HG03095 (cell line): ENCODE measurements around the gene RIN3.

Source experiments
- ATAC-seq: cut with Tn5 transposase; IDR thresholded peaks from one replicate; pipeline ENCODE4 v1.9.1; 2021; ENCODE audit warnings: moderate library complexity; ENCODE audit not compliant: unreplicated experiment

RIN3 gene

DNA sequence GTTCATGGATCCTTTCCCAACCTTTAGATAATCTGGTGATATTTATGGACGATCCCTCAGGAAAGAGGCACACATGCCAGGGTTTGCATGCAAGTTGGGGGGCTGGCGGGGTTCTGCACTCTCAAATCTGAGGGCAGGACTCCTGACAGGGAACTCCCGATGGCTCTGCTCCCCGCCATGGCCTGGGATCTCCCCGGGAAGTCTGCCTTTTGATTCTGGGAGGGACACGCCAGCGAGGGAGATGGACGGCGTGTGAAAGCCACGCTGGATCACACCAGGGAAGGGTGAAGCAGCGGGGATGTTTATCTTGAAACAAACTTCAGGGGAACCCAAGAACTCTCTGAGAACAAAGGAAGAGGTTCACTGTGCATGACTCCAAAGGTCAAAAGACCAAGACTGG is 191.2 kb downstream of the RIN3 start:
- ATAC-seq = no peak

DNA sequence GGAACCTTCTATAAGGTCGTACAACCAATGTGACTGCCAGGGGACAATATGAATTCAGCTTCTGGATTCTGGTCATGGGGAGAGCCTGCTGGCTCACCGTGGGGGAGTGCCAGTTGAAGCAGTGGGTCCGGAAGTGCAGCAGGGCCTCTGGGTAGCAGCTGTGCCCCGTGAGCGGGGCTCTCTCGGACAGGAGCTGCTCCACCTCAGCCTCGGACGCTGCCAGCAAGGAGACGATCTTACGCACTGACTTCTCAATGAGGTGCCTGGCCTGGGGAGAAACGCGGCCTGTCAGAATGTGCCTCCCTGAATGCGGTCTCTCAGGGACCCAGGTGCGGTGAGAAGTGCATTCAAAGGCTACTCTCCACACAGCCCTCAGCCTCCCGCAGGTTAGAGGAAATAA is 192.8 kb downstream of the RIN3 start:
- ATAC-seq = no peak

DNA sequence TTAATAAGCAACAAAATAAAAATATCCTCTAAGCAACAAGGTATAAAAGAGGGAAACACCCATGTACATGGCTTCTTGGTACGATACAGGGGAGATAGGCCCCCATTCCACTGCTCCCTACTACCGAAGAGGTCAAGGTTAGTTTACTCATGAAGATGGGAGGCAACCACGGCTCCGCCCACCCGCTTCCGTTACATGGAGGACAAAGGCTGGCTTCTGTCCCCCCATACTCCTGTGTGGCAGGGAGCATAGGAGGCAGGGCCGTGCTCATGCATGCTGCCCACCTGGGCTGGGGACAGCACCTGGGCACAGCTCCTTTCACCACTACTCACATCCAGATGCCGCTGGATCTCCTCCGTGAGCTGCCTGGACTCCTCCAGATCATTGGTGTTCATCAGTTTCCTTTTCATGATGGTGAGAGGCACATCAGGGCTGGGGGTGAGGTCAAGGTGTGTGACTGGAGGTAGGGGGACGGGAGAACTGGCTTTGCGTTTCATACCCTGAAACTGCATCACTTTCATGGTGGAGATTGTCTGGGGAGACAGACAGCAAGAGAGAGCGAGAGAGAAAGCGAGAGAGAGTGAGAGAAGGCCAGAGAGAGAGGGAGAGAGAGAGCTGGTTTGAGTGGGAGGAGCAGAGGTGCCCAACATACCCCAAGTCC is 195.9 kb downstream of the RIN3 start:
- no peak for ATAC-seq

DNA sequence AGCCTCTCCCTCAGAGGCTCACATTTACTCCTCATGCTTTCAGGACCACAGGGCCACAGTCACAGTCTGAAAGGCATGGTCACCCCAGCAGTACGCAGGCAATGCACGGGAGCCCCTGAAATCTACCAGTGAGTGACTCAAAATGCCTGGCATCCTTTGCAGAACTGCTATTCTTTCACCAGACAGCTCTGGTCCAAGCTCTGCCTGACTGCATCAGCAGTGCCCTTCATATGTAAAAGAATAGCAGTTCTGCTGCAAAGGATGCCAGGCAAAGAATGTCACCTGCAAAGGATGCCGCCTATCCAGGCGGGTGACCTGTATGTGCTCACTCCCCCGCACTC is 196.4 kb downstream of the RIN3 start:
- no peak for ATAC-seq

DNA sequence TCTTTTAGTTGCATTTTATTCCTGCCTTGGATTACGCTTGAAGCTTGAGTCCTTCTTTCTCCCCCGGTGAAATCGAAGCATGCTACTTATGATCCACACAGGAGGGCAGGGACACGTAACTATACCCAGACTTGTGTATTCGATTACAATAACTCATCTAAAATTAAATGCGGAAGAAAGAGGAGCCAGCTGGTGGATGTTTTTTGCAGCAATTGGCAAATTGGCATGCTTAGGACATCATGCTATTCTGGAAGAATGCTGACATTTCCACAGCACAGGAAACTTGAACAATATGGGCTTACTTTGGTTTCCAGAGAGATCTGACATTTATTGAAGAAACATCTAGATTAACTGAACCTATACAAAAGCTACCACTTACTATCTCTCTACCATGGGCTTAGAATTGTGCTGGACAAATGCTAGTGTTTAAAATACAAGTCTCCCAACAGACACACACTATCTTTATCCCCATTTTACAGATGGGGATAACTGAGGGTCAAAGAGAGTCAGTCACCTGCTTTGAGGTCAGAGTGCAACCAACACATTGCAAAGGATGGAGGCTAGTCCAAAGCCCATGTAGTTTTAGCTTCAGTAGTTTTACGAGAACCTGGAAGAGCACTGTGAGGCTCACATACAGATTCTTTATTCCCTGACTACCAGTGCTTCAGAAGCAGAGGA is 198.5 kb downstream of the RIN3 start:
- no peak for ATAC-seq

DNA sequence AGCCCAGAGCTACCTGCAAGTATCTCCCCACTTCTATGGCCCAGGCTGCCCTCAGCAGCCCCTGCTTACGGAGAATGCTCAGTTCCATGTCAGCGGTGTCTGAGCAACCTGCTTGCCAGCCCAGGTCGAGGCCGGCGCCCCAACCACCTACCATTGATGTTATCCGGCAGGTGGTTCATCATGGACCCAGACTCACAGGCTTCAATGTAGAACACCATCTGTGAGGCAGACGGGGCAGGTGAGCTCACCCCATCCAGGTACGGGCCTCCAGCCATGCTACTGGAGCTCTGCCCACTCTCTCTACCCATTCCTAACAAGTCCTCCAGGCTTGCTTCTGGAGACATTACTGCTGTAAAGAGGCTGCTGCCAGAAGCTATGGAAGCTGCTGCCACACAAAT is 199.1 kb downstream of the RIN3 start:
- ATAC-seq = no peak

DNA sequence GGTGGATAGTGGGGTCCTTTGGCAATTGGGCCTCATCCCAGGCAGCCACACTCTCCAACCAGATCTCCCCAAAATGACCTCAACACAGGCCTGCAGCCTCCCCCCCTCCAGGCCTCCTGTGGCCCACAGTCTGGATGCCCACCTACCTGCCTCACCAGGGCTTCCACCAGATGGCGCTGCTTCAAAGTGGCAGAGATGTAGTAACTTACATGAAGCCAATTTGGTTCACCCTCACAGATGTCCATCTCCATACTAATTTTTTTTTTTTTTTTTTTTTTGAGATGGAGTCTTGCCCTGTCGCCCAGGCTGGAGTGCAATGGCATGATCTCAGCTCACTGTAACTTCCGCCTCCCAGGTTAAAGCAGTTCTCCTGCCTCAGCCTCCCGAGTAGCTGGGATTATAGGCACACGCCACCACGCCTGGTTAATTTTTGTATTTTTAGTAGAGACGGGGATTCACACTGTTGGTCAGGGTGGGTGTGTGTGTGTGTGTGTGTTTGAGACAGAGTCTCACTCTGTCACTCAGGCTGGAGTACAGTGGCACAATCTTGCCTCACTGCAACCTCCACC is 201.2 kb downstream of the RIN3 start:
- peak; percentile 50 for ATAC-seq

DNA sequence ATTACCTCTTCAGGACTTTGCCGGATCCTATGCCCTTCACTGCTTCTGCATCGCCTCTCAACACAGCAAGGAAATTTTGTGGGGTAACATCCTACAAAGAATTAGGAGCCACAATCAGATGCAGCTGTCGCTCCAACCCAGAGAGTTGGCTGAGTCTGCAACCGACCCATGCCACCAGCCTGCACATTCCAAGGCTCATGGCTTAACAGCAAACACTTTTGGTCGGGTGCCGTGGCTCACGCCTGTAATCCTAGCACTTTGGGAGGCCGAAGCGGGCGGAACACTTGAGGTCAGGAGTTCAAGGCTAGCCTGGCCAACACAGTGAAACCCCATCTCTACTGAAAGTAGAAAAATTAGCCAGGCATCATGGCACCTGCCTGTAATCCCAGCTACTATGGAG is 202.6 kb downstream of the RIN3 start:
- ATAC-seq = no peak

DNA sequence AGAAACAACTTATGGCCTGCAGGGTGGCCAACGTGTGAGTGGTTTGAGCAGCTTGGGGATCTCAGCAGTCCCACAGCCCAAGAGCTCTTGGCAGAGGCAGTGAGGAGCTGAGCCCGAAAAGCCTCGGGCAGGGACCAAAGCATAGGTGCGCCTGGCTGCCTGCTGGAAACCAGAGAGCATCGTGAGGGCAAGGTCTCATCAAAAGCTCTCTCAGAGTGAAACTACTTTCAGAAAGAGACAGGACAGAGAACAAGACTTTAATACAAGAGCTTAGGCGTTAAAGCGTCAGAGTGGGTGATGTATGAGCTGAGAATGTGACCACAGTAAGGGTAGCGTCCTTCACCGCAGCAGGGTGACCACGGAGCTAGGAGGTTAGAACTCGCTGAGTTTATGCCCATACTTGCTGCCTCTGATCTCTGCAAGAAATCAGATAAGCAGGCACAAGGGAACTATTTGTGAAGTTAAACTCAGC is 204.0 kb downstream of the RIN3 start:
- ATAC-seq = no peak

DNA sequence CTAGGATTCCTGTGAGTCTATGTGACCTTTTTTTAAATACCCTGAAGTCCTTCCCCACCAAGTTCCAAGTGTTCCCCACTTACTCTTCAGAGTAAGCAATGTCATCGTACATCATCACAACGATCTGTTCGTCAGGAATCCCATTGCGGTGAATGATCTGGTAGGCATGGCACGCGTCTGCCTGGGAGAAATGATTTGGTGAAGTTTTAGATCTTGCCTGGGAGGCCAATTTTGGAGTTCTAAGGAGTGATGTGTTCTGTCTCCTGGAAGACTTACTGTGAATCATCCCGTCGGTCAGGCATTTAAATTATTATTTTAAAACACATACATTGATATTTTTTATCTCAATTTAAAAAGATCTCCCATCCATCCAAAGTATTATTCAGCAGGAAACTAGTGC is 205.1 kb downstream of the RIN3 start:
- no peak for ATAC-seq

DNA sequence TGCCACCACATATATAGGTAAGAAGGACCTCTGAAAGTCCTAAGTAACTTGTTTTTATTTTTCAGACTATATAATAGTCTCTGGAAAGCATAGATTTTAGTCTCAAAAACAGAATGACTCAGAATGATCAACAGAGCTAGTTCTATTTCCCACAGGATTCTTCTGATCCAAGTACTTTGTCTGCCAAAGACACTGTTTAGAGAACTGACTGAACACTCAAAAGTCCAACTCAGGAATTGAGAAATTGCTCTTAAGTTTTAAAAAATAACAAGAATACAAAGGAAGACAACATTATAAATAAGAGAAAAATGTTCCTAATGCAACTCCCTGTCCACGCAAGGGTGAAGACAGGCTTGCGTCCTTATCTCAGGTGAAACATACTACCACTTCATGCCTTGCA is 205.8 kb downstream of the RIN3 start:
- ATAC-seq = no peak

DNA sequence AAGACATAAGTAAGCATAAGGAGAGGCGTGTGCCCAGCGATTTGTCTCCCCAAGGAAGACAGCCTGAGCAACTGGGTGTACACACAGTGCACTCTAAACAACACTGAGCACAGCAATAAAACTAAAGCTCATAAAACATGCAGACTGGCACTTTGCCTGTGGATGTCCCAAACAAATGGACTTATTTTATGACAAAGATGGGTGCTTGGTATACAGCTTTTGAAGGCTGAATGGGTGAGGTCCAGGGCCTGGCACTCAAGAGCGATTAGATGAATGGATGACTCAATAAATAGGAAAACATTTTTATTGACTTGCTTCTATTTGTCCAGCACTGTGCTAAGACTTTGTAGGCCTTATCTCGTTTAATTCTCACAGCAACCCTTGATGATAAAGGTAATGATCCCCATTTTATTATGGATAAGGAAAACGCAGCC is 206.3 kb downstream of the RIN3 start:
- no peak for ATAC-seq

DNA sequence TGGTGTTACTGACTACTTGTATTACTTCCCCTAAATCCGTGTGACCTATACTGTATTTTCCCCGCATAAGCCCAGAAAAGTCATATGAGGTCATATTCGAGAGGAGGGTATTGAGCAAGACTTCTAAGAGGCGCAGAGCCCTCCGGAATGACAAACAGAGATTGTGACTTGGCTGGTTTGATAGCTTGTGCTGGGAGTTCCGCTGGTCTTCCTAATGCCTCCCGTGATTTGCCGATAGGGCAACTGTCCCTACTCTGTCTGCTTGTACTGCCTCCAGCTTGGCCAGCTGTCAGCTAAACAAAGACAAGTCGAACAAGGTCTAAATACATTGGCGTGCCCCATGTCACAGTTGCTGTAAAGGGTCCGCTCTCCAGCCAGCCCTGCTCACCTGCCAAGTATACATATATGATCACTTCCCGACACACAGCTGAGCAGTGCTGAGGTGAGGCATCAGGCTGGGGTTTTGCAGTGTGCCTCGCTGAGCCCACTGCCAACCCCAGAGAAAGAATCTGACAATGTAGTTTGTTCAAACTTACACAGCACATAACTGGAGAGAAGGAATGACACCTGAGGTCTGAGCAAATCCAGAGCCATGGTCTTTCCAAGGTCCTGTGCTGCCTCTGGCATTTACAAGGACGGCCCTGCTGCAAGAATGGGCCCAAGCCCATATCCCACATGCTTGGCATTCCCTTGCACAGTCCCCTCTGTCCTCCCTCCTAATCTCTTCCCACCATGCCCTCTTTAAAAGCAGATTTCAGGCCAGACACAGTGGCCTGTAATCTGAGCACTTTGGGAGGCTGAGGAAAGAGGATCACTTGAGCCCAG is 211.1 kb downstream of the RIN3 start:
- ATAC-seq = no peak

DNA sequence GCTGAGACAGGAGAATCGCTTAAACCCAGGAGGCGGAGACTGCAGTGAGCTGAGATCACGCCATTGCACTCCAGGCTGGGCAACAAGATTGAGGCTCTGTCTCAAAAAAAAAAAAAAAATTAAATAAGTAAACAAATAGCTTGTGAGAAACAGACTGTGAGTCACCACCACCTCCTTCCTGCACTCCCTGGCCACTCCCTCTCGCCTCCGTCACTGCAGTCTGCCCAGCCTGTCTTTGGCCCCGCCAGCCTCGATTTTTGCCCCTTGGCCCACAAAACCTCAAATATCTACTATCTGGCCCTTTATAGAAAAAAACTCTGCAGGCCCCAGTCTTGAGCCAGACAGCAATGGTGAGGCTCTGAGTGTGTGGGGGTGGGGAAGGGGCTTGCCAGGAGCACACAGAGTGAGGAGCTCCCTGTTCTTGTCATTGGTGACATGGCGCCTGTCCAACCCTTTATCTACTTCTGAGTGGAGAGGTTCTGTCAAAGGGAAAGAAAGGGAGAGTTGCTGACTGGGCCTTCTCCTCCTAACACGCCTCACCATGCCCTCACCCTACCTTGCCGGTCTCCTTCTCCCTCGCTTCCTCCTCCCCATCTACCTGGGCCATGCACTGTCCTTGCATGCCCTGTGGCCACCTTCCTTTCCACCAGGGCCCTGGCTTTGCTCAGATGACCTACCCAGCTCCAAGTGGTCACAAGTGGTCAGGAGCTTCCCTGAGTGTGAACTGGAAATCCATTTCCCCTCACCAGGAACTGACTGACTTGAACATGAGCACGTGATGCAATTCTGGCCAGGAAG is 212.8 kb downstream of the RIN3 start:
- ATAC-seq = no peak

DNA sequence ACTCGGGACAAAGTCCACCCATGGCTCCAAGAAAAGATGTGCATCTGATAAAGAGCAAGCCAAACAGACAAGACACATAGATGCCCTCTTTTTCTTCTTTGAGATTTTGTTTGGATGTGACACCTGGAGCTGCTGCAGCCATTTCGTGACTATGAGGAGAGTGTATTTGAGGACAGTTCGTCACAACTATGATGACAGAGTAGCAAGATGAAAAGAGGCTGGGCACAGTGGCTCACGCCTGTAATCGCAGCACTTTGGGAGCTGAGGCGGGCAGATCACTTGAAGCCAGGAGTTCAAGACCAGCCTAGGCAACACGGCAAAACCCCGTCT is 213.3 kb downstream of the RIN3 start:
- ATAC-seq = no peak

DNA sequence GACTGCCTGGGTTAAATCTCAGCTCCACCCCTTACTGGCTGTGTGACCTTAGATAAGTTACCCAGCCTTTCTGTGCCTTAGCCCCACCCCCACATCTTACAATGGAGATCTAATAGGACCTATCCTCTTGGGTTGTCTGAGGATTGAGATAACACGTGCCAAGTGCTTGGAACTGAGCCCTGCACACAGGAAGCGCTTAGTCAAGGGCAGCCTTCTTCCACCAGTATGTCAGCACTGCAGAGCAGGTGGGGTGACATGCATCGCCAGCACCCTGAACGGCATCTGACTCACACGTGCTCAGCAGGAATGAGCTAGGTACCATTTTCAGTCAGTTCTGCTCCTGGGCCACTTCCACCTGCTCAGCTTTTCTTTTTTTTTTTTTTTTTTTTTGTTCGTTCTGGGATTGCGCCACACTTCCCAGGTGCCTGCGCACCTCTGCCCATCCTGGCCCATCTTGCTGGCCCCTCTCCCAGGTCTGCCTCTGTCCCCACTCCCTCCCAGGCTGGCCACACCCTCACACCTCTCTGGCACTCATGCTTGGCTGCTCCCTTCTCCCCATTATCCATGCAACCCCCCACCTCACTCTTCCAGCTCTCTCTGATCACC is 215.3 kb downstream of the RIN3 start:
- ATAC-seq = peak; percentile 42

DNA sequence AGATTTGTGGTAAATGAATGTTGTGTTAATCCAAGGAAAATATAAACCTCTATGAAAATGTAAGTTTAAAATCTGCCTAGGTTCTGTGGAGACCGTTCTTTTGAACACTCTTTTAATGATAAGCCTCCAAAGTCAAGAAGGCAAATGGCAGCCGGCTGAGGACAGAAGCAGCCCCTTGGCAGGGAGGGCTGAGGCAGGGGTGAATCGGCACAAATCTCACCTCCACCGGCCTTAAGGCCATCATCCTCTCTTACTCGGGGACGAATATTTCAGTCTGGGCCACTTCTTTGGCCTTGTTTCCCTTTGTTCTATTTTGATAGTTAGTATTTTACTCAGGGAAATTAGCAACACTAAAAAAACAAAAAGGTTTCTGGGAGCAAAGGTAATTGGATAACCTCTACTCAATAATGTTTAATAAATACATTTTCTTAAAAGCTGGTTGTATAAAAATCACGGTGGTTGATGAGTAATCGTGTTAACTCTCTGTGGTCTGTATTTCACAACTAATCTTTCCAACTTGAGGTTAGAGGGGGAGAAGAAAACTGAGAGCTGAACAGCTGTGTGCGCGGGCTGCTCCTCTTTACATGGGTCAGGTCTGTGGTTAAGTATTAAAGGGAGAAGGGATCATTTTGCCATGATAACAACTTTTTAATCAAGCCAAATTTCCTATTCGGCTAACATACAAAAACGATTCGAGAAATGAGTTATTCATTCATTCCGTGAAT is 216.2 kb downstream of the RIN3 start:
- ATAC-seq = peak; percentile 90

DNA sequence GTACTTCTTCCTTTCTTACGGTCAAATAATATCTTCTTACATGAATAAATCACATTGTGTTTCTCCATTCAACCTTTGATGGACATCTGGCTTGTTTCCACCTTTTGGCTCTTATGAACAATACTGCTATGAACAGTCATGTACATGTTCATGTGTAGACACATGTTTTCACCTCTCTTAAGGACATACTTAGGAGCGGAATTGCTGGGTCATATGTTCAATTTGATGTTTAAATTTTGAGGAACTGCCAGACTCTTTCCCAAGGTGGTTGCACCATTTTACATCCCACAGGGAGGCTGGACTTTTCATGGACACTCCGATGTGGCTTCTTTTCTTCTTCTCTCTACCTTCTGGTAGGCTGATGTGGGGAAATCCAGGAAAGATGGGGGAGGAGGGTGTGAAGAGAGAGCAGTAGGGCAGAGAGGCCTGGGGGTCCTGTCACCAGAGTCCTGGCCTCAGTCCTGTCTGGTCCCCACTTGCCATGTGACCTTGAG is 218.1 kb downstream of the RIN3 start:
- ATAC-seq = no peak

DNA sequence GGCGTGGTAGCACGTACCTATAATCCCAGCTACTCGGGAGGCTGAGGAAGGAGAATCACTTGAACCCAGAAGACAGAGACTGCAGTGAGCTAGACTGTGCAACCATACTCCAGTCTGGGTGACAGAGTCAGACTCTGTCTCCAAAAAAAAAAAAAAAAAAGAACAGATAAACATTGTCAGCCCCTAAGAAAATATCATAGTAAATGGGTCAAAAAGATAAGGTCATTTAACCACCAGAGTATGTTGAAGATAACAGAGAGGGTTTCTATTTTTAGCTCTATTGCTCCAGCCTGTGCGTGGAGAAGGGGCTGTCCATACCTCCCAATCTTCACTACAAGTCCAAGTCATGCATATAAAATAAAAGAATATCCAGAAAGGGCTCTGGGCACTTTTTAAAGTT is 219.4 kb downstream of the RIN3 start:
- ATAC-seq = no peak

DNA sequence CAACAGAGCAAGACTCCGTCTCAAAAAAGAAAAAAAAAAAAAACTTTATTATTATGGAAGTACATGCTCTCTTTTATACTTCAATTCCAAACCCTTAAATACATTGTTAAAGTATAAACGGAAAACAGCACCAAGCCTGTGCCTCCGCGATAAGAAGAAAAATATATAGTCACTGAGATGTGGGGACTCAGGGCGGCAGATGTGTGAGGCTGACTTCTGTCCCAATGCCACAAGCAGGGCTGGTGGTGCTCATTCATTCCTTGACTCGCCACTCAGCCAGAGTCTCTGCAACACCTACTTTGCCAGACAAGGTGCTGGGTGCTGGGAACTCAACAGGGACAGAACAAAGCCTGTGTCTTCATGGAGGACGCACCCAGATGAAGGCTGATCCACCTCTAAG is 221.0 kb downstream of the RIN3 start:
- no peak for ATAC-seq
